Activated naive CD4-positive, alpha-beta T cell treated with anti-CD3 and anti-CD28 coated beads, Interleukin-2, amount 50 U/mL, for 72 hours (primary cell): Measurements from ENCODE around the gene ZNF853. TPM values are rescaled to one million over a fixed set of nuclear protein-coding genes. Genes with fewer than 3 reads are reported as not detected.
"Not testable (repeated sequence)": the region's sequence is repeated elsewhere in the genome, so short reads cannot be mapped to it uniquely, and the experiment has no call there.

Experiments
- ATAC-seq, 2 donors: fragments of 150-1000 bp; cut with Tn5 transposase; 2 replicates each; pipeline ENCODE4 v1.10.0; 2021; ENCODE audit warnings: mild to moderate bottlenecking in 2 of 2, moderate library complexity in 2 of 2
- DNase-seq, 2 donors: peaks; one replicate each; pipeline ENCODE4 v3.0.0; 2021 to 2022; ENCODE audit warnings: low spot score in 2 of 2
- H3K27ac Mint-ChIP-seq, 2 donors: one replicate each; pipeline ENCODE4 v1.8.0; 2022; ENCODE audit warnings: mild to moderate bottlenecking in 2 of 2, mixed read lengths in 2 of 2
- H3K36me3 Mint-ChIP-seq, 2 donors: one replicate each; pipeline ENCODE4 v1.8.0; 2022; ENCODE audit warnings: mixed read lengths in 2 of 2
- H3K9me3 Mint-ChIP-seq, 2 donors: one replicate each; pipeline ENCODE4 v1.8.0; 2022; ENCODE audit warnings: mixed read lengths in 2 of 2
- total RNA-seq, 2 donors: library from RNA; stranded (reverse); gene quantifications; one replicate each; pipeline ENCODE4 v1.2.3, GENCODE V29; 2022

The ZNF853 gene
- total RNA-seq, 2 donors from 2014 or later = 0.89 to 1.7 TPM

- no peak overlapping the region for H3K27ac Mint-ChIP-seq
- peaks cover 0 to 5% of the 10 kb centered on the region in 2 donors for H3K9me3 Mint-ChIP-seq
- DNase-seq (no peak), ATAC-seq (no peak)
- peaks cover 16 to 31% of the 10 kb centered on the region in 2 donors for H3K36me3 Mint-ChIP-seq
Measured at GRCh38 chr7:6654113-6654841, 38.9 kb downstream of the ZNF853 start.

- DNase-seq (no peak), ATAC-seq (no peak)
- Mint-ChIP-seq H3K36me3 (peaks cover 15 to 26% of the 10 kb centered on the region in 2 donors), H3K27ac (peak overlapping the region in 1 of 2 donors; percentile 68), H3K9me3 (peaks cover 0 to 5% of the 10 kb centered on the region in 2 donors)
Measured at GRCh38 chr7:6654842-6655610, 39.6 kb downstream of the ZNF853 start.

- Mint-ChIP-seq H3K36me3 (peaks cover 7 to 18% of the 10 kb centered on the region in 2 donors), H3K9me3 (peaks cover 0 to 3% of the 10 kb centered on the region in 2 donors), H3K27ac (no peak overlapping the region)
- DNase-seq (no peak), ATAC-seq (peak in 1 of 2 donors; percentile 19)
Measured at GRCh38 chr7:6655636-6656385, 40.4 kb downstream of the ZNF853 start.

- Mint-ChIP-seq H3K36me3 (peaks cover 4 to 12% of the 10 kb centered on the region in 2 donors), H3K27ac (no peak overlapping the region), H3K9me3 (no peaks in the 10 kb centered on the region)
- DNase-seq (no peak), ATAC-seq (no peak)
Measured at GRCh38 chr7:6656413-6656812, 41.0 kb downstream of the ZNF853 start.

GRCh38 chr7:6658618-6659345 is 43.4 kb downstream of the ZNF853 start:
- ATAC-seq (peak in 1 of 2 donors; percentile 58), DNase-seq (no peak)
- Mint-ChIP-seq H3K9me3 (no peaks in the 10 kb centered on the region), H3K36me3 (peaks cover 4 to 10% of the 10 kb centered on the region in 2 donors), H3K27ac (no peak overlapping the region)

GRCh38 chr7:6670851-6671250 is 55.4 kb downstream of the ZNF853 start:
- not testable (repeated sequence) for DNase-seq, ATAC-seq, H3K27ac Mint-ChIP-seq
- Mint-ChIP-seq H3K36me3 (peaks cover 41 to 69% of the 10 kb centered on the region in 2 donors), H3K9me3 (peaks cover 40 to 42% of the 10 kb centered on the region in 2 donors)

Other genes with a start within 250 kb of the ZNF853 start
- gene RAC1, start 241.1 kb upstream of the ZNF853 start, total RNA-seq = 100 to 1,000 TPM; 118 to 183 TPM
- gene DAGLB, start 167.7 kb upstream of the ZNF853 start, total RNA-seq = 10 to 100 TPM; 19.1 to 20.7 TPM
- gene KDELR2, start 131.5 kb upstream of the ZNF853 start, total RNA-seq = 10 to 100 TPM; 55.9 to 59.7 TPM
- gene GRID2IP, start 64.1 kb upstream of the ZNF853 start, total RNA-seq = under 1 TPM; 0.21 to 0.30 TPM
- 10 to 100 TPM; 25.7 to 40.6 TPM for gene ZDHHC4, start 38.2 kb upstream of the ZNF853 start, total RNA-seq
- 10 to 100 TPM; 22.5 to 26.2 TPM for gene INTS15, start 25.6 kb upstream of the ZNF853 start, total RNA-seq
- 10 to 100 TPM; 23.2 to 28.9 TPM for gene ZNF316, start 21.7 kb downstream of the ZNF853 start, total RNA-seq
- 10 to 100 TPM; 11.4 to 25.1 TPM for gene ZNF12, start 91.3 kb downstream of the ZNF853 start, total RNA-seq
- gene RSPH10B2, start 138.5 kb downstream of the ZNF853 start, total RNA-seq = under 1 TPM; 0.68 to 0.77 TPM
- gene CCZ1B, start 210.7 kb downstream of the ZNF853 start, total RNA-seq = 10 to 100 TPM; 44.7 to 90.1 TPM